ENCODE data around the gene OR2V1. TPM values are rescaled to one million over a fixed set of nuclear protein-coding genes. Genes with fewer than 3 reads are reported as not detected.
"Not testable (repeated sequence)": the region's sequence is repeated elsewhere in the genome, so short reads cannot be mapped to it uniquely, and the experiment has no call there.

The OR2V1 gene
- total RNA-seq, 1 donor from 2014 or later: not detected

DNA sequence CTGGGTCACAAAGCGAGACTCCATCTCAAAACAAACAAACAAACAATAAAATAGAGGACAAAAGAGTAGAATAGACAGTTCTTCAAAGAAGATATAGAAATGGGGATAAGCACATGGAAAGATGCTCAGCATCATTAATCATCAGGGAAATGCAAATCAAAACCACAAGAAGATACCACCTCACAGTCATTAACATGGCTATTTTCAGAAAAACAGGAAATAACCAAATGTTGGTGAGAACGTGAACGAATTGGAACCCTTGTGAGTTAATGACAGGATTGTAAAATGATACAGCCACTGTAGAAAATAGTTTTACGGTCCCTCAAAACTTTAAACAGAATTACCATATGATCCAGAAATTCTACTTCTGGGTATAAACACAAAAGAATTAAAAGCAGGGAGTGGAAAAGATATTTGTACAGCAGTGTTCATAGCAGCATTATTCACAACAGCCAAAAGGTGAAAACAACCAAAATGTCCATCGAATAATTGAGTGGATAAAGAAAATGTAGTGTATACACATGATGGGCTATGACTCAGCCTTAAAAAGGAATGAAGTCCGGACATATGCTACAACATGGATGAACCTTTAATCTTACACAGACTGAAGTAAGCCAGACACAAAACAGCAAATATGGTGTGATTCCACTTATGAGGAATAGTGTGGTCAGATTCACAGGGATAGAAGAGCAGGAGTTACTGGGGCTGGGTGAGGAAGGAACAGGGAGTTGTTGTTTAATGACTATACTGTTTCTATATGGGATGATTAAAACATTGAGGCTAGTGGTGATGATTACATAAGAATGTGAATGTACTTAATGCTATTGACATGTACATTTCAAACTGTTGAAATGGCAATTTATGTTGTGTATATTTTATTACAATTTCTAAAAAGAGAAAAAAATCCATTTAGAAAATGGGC is 36.1 kb upstream of the OR2V1 start:
- Mint-ChIP-seq H3K4me1 (peaks cover 29% of the 10 kb centered on the region), H3K9me3 (no peaks in the 10 kb centered on the region), H3K4me3 (no peak overlapping the region), H3K36me3 (no peaks in the 10 kb centered on the region), H3K27me3 (ENCODE audit: low read depth) (peaks cover 96% of the 10 kb centered on the region), H3K27ac (no peak overlapping the region)
- DNase-seq (ENCODE audit: low spot score in 2 of 2, unreplicated experiment in 2 of 2): no peak
- TF ChIP-seq, protein P1, sequence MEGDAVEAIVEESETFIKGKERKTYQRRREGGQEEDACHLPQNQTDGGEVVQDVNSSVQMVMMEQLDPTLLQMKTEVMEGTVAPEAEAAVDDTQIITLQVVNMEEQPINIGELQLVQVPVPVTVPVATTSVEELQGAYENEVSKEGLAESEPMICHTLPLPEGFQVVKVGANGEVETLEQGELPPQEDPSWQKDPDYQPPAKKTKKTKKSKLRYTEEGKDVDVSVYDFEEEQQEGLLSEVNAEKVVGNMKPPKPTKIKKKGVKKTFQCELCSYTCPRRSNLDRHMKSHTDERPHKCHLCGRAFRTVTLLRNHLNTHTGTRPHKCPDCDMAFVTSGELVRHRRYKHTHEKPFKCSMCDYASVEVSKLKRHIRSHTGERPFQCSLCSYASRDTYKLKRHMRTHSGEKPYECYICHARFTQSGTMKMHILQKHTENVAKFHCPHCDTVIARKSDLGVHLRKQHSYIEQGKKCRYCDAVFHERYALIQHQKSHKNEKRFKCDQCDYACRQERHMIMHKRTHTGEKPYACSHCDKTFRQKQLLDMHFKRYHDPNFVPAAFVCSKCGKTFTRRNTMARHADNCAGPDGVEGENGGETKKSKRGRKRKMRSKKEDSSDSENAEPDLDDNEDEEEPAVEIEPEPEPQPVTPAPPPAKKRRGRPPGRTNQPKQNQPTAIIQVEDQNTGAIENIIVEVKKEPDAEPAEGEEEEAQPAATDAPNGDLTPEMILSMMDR (IDR thresholded peaks at IDR 0.05; ENCODE audit: unreplicated experiment): no peak

DNA sequence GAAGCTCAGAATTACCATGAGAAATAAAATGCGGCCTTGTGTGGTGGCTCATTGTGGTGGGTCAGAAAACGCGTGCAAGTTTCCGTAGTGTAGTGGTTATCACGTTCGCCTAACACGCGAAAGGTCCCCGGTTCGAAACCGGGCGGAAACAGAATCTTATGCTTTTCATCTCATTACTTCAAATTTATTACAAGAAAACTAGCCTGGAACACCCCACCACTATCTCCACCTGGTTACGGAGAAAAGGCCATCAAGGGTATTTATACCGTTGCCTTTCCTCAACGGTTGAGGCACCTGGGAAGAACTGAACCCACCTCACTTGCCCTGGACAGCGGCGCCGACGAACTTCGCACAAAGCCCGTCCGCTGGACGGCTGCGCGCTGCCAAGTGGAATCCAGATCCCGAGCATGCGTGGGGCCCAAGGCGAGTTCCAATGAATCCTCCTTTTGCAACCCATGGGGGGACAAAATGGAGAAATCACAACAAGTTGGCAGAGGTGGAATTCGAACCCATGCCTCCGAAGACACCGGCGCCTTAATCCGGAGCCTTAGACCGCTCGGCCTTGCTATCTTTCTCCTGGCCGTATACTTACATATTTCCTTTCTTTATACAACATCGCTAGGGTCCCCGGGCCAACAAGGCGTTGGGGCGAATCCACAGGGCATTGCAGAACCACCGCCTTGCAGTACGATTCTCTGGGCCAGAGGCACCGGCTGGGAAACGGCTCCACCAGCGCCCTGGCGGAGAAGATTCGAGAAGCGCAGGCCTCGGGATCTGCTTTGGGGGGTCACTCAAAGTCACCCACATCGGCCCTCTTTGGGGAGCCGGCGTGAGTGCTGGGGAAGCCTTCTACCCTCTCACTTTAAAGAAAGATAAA is 33.3 kb upstream of the OR2V1 start:
- Mint-ChIP-seq H3K36me3 (no peaks in the 10 kb centered on the region), H3K4me3 (peak overlapping the region; percentile 64), H3K27ac (no peak overlapping the region), H3K27me3 (ENCODE audit: low read depth) (peaks cover 70% of the 10 kb centered on the region), H3K4me1 (peaks cover 19% of the 10 kb centered on the region), H3K9me3 (no peaks in the 10 kb centered on the region)
- TF ChIP-seq, protein P1 (IDR thresholded peaks at IDR 0.05; ENCODE audit: unreplicated experiment): no peak
- DNase-seq (ENCODE audit: low spot score in 2 of 2, unreplicated experiment in 2 of 2): no peak

DNA sequence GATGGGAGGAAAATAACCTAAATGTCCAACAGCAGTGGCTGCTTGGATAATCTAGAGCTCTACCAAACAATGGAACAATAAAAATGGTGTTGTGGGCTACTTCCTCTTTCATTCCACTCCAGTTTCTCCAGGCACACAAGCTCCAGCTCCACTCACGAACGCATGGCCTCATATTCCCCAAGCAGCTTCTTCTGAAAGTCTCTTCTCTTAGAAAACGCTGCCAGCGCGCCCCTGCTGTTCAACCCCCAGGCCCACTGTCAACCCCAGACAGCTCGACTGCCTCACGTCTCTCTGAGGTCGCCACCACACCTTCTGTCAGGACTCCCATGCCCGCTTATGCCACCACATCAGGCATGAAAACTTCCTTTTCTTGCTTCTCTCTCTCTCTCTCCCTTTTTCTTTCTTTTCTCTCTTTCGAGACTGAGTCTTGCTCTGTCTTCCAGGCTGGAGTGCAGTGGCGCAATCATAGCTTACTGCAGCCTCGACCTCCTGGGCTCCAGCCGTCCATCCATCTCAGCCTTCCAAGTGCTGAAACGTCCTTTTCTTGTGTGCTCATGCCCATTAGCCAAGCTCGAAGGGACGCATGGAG is 32.6 kb upstream of the OR2V1 start:
- no peaks in the 10 kb centered on the region for H3K36me3 Mint-ChIP-seq
- H3K9me3 Mint-ChIP-seq: no peaks in the 10 kb centered on the region
- TF ChIP-seq, protein P1 (IDR thresholded peaks at IDR 0.05; ENCODE audit: unreplicated experiment): no peak
- H3K27me3 Mint-ChIP-seq (ENCODE audit: low read depth): peaks cover 64% of the 10 kb centered on the region
- no peak for DNase-seq (ENCODE audit: low spot score in 2 of 2, unreplicated experiment in 2 of 2)
- H3K27ac Mint-ChIP-seq: no peak overlapping the region
- peaks cover 15% of the 10 kb centered on the region for H3K4me1 Mint-ChIP-seq
- H3K4me3 Mint-ChIP-seq: peak overlapping the region; percentile 64

DNA sequence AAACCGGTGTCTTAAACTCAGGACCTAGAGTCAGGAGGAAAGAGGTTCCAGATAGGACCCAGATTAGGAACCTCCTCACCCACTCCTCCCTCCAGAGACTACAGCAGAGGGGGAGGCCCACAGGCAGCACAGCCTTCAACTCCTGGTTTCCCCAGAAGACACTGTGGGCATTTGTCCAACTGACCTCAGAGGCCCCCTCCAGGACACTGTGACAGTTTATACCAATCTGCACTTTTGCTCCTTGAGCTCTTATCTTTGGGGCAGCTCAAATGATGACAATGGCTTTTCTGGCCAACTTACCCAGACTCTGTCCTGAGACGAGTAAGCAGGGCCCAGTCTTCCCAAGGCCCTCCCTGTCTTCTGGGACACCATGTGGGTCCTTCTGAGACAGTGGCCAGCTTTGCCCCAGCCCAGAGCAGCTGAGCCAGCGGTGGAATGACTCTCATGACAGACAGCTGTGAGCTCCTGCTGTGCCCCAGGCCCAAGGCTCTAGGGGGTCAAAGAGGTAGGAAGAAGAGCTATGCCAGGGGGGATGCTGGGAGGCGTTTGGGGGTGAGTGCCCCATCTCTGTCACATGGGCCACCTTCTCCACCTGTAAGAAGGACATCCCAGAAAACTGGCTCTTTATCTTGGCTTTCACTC is 30.7 kb upstream of the OR2V1 start:
- peak overlapping the region; percentile 51 for H3K4me3 Mint-ChIP-seq
- H3K27me3 Mint-ChIP-seq (ENCODE audit: low read depth): peaks cover 58% of the 10 kb centered on the region
- peak overlapping the region; percentile 92 for H3K27ac Mint-ChIP-seq
- H3K4me1 Mint-ChIP-seq: peaks cover 9% of the 10 kb centered on the region
- TF ChIP-seq, protein P1 (IDR thresholded peaks at IDR 0.05; ENCODE audit: unreplicated experiment): no peak
- H3K9me3 Mint-ChIP-seq: no peaks in the 10 kb centered on the region
- DNase-seq (ENCODE audit: low spot score in 2 of 2, unreplicated experiment in 2 of 2): no peak
- no peaks in the 10 kb centered on the region for H3K36me3 Mint-ChIP-seq

DNA sequence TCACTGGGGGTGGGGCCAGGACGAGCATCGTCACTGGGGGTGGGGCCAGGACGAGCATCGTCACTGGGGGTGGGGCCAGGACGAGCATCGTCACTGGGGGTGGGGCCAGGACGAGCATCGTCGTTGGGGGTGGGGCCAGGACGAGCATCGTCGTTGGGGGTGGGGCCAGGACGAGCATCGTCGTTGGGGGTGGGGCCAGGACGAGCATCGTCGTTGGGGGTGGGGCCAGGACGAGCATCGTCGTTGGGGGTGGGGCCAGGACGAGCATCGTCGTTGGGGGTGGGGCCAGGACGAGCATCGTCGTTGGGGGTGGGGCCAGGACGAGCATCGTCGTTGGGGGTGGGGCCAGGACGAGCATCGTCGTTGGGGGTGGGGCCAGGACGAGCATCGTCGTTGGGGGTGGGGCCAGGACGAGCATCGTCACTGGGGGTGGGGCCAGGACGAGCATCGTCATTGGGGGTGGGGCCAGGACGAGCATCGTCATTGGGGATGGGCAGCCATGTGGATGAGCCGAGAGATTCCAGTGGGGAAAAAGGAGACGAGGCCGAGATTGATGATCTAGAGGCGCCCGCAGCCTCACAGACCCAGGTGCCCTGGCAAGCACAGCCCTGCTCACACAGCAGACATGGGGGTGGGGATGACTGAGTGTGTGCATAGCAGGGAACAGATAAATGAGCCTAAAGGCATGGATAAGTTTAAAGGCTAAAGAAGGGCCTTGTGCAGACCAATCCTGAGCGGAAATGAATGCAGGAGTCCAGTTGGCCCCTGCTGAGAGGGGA is 30.0 kb upstream of the OR2V1 start:
- peak overlapping the region; percentile 51 for H3K4me3 Mint-ChIP-seq
- not testable (repeated sequence) for DNase-seq (ENCODE audit: low spot score in 2 of 2, unreplicated experiment in 2 of 2)

More for the DNA sequence above, 30.0 kb upstream of the OR2V1 start:
- not testable (repeated sequence) for H3K36me3 Mint-ChIP-seq, H3K4me1 Mint-ChIP-seq, H3K9me3 Mint-ChIP-seq
- peaks cover 58% of the 10 kb centered on the region for H3K27me3 Mint-ChIP-seq (ENCODE audit: low read depth)
- peak overlapping the region; percentile 92 for H3K27ac Mint-ChIP-seq

Measured in mesothelial cell of epicardium (in vitro differentiated cells).